ENCODE results near the gene CDK13.

GRCh38 chr7:40059057-40059456 lies 109.0 kb downstream of the CDK13 start:
- no peak for TF ChIP-seq SUZ12 (IDR thresholded peaks at IDR 0.05; ENCODE audit: extremely low read depth, insufficient read depth, insufficient read length)
- no peak for TF ChIP-seq ZNF274 (IDR thresholded peaks at IDR 0.05; ENCODE audit: low read depth, low read length)
- TF ChIP-seq YY1 (IDR thresholded peaks at IDR 0.05; ENCODE audit: insufficient read depth, insufficient read length), result no peak
